HepG2 (cell line): ENCODE measurements around the gene KLHL30. TPM values are rescaled to one million over a fixed set of nuclear protein-coding genes. Genes with fewer than 3 reads are reported as not detected.
A peak's percentile ranks its signal among the peaks of the same experiment; 100 is the strongest.

Source experiments
- ATAC-seq: fragments of 200-7000 bp; cut with Tn5 transposase; 3 replicates; pipeline ENCODE4 v1.9.1; 2020; ENCODE audit warnings: mild to moderate bottlenecking, moderate library complexity
- BruUV-seq: library from RNA; stranded (reverse); fragments of 400-500 nt; replicated peaks from 2 replicates; lab custom pipeline; 2021; lab: Mats Ljungman, UMichigan
- CTCF ChIA-PET: fragments of 300-600 bp; formaldehyde crosslinking; extraction: SDS; loops from one replicate; lab custom pipeline; 2021; ENCODE audit warnings: low total read pairs, inconsistent platforms, low intra/inter-chr PET ratio; lab: Yijun Ruan, JAX
- POLR2A ChIA-PET: fragments of 350-600 bp; sonication (Branson Sonifier 250); formaldehyde crosslinking; loops from one replicate; lab custom pipeline; 2020; ENCODE audit warnings: antibody characterized with exemption, inconsistent platforms; lab: Yijun Ruan, JAX
- DNase-seq: peaks from one replicate; pipeline ENCODE4 v3.0.0-alpha.2; 2015; ENCODE audit warnings: low spot score
- FAIRE-seq: peaks from 3 replicates; lab custom pipeline; 2011; peaks lifted over from hg19 to GRCh38; lab: Jason Lieb, UNC
- H2AFZ ChIP-seq: one replicate; pipeline ENCODE4 v1.6.1; 2011; ENCODE audit warnings: low read length, inconsistent platforms
- H3K27ac ChIP-seq: fragments of 300-600 bp; 3 replicates; pipeline ENCODE4 v1.8.0; 2011; ENCODE audit warnings: mixed run types, mild to moderate bottlenecking, mixed read lengths, low read length, inconsistent platforms; ENCODE audit not compliant: insufficient read depth; ENCODE audit errors: extremely low read length
- H3K27me3 ChIP-seq, 2 experiments: fragments of 200-600 bp in 1 of 2; 2 replicates in 1 of 2; 3 replicates in 1 of 2; pipeline versions ENCODE4 v1.6.0 to v1.8.0; 2011; ENCODE audit warnings: low read length in 2 of 2, mild to moderate bottlenecking in 2 of 2, moderate library complexity in 2 of 2, inconsistent platforms in 1 of 2; ENCODE audit not compliant: insufficient read depth in 2 of 2, control insufficient read depth in 1 of 2
- H3K36me3 ChIP-seq, 2 experiments: fragments of 200-600 bp in 1 of 2; replicated peaks in 1 of 2; 2 replicates in 1 of 2; 3 replicates in 1 of 2; pipeline versions ENCODE4 v1.5.1 to v1.8.0; 2011; ENCODE audit warnings: low read length in 2 of 2, inconsistent platforms in 1 of 2; ENCODE audit not compliant: insufficient read depth in 2 of 2, control insufficient read depth in 1 of 2
- H3K4me1 ChIP-seq: 2 replicates; pipeline ENCODE4 v1.5.1; 2012; ENCODE audit warnings: low read length, inconsistent platforms; ENCODE audit not compliant: insufficient read depth
- H3K4me2 ChIP-seq: 2 replicates; pipeline ENCODE4 v1.6.0; 2011; ENCODE audit warnings: low read depth, low read length, inconsistent platforms
- H3K4me3 ChIP-seq, 3 experiments: fragments of 200-600 bp in 1 of 3; sonication (generic), shearing (Covaris generic) in 1 of 3; replicated peaks in 1 of 3; 2 replicates each; pipeline ENCODE4 v1.5.1; 2011 to 2016; ENCODE audit warnings: low read length in 3 of 3, inconsistent platforms in 2 of 3, low read depth in 2 of 3, mild to moderate bottlenecking in 2 of 3, control low read depth in 1 of 3, mixed read lengths in 1 of 3; ENCODE audit not compliant: insufficient read depth in 1 of 3
- H3K79me2 ChIP-seq: one replicate; pipeline ENCODE4 v1.6.1; 2011; ENCODE audit warnings: low read length, inconsistent platforms; ENCODE audit not compliant: insufficient read depth
- H3K9ac ChIP-seq: 2 replicates; pipeline ENCODE4 v1.6.0; 2011; ENCODE audit warnings: mild to moderate bottlenecking, low read depth, low read length, inconsistent platforms; ENCODE audit not compliant: insufficient read depth
- H3K9me3 ChIP-seq: 2 replicates; pipeline ENCODE4 v1.5.1; 2012; ENCODE audit warnings: mild to moderate bottlenecking, low read length
- H4K20me1 ChIP-seq: 2 replicates; pipeline ENCODE4 v1.6.0; 2011; ENCODE audit warnings: inconsistent platforms, mild to moderate bottlenecking, low read length, moderate library complexity; ENCODE audit not compliant: insufficient read depth
- AHR ChIP-seq: IDR thresholded peaks from 2 replicates; pipeline ENCODE4 v1.6.1; 2018; ENCODE audit warnings: missing genetic modification reagents, missing compliant biosample characterization
- HNRNPUL1 ChIP-seq: fragments of 200-400 bp; formaldehyde crosslinking; IDR thresholded peaks from 2 replicates; pipeline ENCODE4 v1.6.1; 2017; ENCODE audit warnings: low read depth, mild to moderate bottlenecking, low read length, moderate library complexity
- MED1 ChIP-seq: sonication (generic); formaldehyde crosslinking; IDR thresholded peaks from 2 replicates; pipeline ENCODE4 v1.4.0; 2020; ENCODE audit warnings: missing genetic modification reagents
- ZC3H4 ChIP-seq: sonication (generic); formaldehyde crosslinking; IDR thresholded peaks from 2 replicates; pipeline ENCODE4 v1.4.0; 2020; ENCODE audit warnings: missing genetic modification reagents, borderline replicate concordance
- ZNF138 ChIP-seq: sonication (generic); formaldehyde crosslinking; IDR thresholded peaks from 2 replicates; pipeline ENCODE4 v1.5.0; 2020; ENCODE audit warnings: mild to moderate bottlenecking, low read depth, missing genetic modification reagents
- ZNF251 ChIP-seq: sonication (generic); formaldehyde crosslinking; IDR thresholded peaks from 2 replicates; pipeline ENCODE4 v1.9.0; 2021; ENCODE audit warnings: mild to moderate bottlenecking, missing genetic modification reagents
- ZNF383 ChIP-seq: sonication (generic); formaldehyde crosslinking; IDR thresholded peaks from 2 replicates; pipeline ENCODE4 v1.4.0; 2020; ENCODE audit warnings: missing genetic modification reagents, mild to moderate bottlenecking, borderline replicate concordance
- WGBS: methylation state at CpG from one replicate; pipeline ENCODE4 v1.1.6; 2017; ENCODE audit warnings: low lambda C conversion rate; 5-methylcytosine and 5-hydroxymethylcytosine counted together
- in situ Hi-C: cut with HindIII; loops from 2 replicates; pipeline ENCODE4 v1.10.0; 2017; ENCODE audit warnings: low pct_unique_long_range_greater_than_20kb; ENCODE audit not compliant: extremely low pct_ligation_motif_present
- intact Hi-C: fragments of 100-400 bp; cut with micrococcal nuclease; formaldehyde crosslinking; loops from one replicate; pipeline ENCODE4 v1.10.0; 2022; ENCODE audit not compliant: unreplicated experiment
- polyA plus RNA-seq, 8 experiments: library from polyadenylated mRNA; depleted of rRNA in 3 of 8; stranded (reverse) in 7 of 8; unstranded in 1 of 8; fragments of >200 nt; fragmentation: Illumina TruSeq in 4 of 8; extraction: Trizol in 4 of 8; gene quantifications; 2 replicates each; pipeline versions ENCODE4 v1.2.1 to v1.2.3, GENCODE V29; 2011 to 2016; ENCODE audit warnings: low read depth in 4 of 8, missing spikeins in 1 of 8, mixed read lengths in 1 of 8; ENCODE audit not compliant: insufficient read depth in 1 of 8
- total RNA-seq, 5 experiments: library from RNA; depleted of rRNA; stranded (reverse); fragments of >200 nt; fragmentation: Illumina TruSeq; extraction: Trizol; gene quantifications; 2 replicates each; pipeline ENCODE4 v1.2.3, GENCODE V29; 2016; ENCODE audit warnings: low read depth in 1 of 5
- TF ChIP-seq, protein P1 (sequence below): IDR thresholded peaks from 2 replicates; pipeline ENCODE4 v1.6.1; 2016; ENCODE audit warnings: mild to moderate bottlenecking
- TF ChIP-seq, protein P2 (sequence below): sonication (generic); formaldehyde crosslinking; IDR thresholded peaks from 2 replicates; pipeline ENCODE4 v1.5.1; 2020; ENCODE audit warnings: mild to moderate bottlenecking, missing genetic modification reagents, moderate library complexity
- TF ChIP-seq, protein P3 (sequence below): sonication (generic); formaldehyde crosslinking; IDR thresholded peaks from 2 replicates; pipeline ENCODE4 v1.5.0; 2020; ENCODE audit warnings: missing genetic modification reagents, mild to moderate bottlenecking, borderline replicate concordance

KLHL30 gene
- total and polyA plus RNA-seq, 2 of the 13 experiments (the other 11 are each of a cell fraction or from before 2014, with no cell fraction given) = 0.05 TPM; not detected in 1

DNA sequence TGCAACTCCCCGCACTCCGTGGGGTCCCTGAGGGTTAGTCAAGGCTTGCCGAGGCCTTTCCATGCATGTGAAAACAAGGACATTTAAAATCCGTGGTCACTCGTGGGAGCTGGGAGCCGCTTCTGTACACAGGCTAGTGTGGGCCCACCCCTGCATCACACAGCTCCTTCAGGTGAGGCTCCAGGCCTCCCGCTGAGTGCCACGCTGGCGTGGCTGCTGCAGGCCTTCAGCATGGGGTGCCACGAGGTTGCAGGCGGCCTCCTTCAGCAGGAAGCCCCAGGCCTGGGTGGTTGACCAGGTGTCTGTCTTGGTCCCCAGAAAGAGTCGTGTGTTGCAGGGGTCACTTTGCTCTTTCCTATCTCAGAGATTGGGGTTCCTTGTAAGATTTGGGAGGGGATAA, 6.6 kb downstream of the KLHL30 start:
- WGBS = 58% methylated on average over 5 of the region's 12 CpGs
- ChIA-PET CTCF (no interaction called here), POLR2A (no interaction called here)
- Histone ChIP-seq H3K9me3 (no peaks in the 10 kb centered on the region), H3K4me2 (no peak overlapping the region), H3K36me3 (no peaks in the 10 kb centered on the region), H2AFZ (no peak overlapping the region), H3K9ac (no peak overlapping the region), H3K27ac (no peak overlapping the region), H3K4me3 (no peak overlapping the region), H4K20me1 (no peaks in the 10 kb centered on the region), H3K79me2 (no peaks in the 10 kb centered on the region), H3K27me3 (peaks cover 25 to 68% of the 10 kb centered on the region in 2 experiments), H3K4me1 (peaks cover 20% of the 10 kb centered on the region)
- intact Hi-C loops = no loop called here
- no peak for DNase-seq
- BruUV-seq = no TSS peak
- no peak for ATAC-seq
- no peak for TF ChIP-seq ZNF251
- TF ChIP-seq ZNF383 (CRISPR knock-in tag) = no peak
- TF ChIP-seq, protein P1, sequence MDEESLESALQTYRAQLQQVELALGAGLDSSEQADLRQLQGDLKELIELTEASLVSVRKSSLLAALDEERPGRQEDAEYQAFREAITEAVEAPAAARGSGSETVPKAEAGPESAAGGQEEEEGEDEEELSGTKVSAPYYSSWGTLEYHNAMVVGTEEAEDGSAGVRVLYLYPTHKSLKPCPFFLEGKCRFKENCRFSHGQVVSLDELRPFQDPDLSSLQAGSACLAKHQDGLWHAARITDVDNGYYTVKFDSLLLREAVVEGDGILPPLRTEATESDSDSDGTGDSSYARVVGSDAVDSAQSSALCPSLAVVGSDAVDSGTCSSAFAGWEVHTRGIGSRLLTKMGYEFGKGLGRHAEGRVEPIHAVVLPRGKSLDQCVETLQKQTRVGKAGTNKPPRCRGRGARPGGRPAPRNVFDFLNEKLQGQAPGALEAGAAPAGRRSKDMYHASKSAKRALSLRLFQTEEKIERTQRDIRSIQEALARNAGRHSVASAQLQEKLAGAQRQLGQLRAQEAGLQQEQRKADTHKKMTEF = no peak
- TF ChIP-seq HNRNPUL1 = no peak
- no peak for TF ChIP-seq ZNF138 (CRISPR knock-in tag)
- no peak for TF ChIP-seq AHR (CRISPR knock-in tag)
- no peak for TF ChIP-seq MED1
- no peak for FAIRE-seq
- in situ Hi-C loops = no loop called here

DNA sequence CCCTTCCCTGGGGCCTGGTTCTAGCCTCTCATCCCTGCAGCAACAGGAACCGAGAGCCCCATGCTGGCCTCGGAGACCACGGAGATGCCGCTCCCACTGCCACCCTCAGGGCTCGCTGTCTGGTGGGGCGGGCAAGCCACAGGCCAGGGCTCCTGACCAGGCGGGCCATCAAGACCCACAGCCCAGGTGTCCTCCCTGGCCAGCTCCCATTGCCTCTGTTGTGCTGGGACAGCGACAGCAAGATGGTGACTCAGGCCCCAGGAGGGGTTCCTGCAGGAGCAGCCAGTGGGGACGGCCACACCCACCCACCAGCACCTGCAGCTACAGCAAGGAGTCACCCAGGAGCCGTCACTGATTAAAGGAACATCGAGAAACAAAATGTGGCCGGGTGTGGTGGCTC, 7.4 kb downstream of the KLHL30 start:
- ATAC-seq (no peak), DNase-seq (no peak), FAIRE-seq (no peak)
- TF ChIP-seq ZC3H4 (CRISPR knock-in tag) = no peak
- TF ChIP-seq, protein P2, sequence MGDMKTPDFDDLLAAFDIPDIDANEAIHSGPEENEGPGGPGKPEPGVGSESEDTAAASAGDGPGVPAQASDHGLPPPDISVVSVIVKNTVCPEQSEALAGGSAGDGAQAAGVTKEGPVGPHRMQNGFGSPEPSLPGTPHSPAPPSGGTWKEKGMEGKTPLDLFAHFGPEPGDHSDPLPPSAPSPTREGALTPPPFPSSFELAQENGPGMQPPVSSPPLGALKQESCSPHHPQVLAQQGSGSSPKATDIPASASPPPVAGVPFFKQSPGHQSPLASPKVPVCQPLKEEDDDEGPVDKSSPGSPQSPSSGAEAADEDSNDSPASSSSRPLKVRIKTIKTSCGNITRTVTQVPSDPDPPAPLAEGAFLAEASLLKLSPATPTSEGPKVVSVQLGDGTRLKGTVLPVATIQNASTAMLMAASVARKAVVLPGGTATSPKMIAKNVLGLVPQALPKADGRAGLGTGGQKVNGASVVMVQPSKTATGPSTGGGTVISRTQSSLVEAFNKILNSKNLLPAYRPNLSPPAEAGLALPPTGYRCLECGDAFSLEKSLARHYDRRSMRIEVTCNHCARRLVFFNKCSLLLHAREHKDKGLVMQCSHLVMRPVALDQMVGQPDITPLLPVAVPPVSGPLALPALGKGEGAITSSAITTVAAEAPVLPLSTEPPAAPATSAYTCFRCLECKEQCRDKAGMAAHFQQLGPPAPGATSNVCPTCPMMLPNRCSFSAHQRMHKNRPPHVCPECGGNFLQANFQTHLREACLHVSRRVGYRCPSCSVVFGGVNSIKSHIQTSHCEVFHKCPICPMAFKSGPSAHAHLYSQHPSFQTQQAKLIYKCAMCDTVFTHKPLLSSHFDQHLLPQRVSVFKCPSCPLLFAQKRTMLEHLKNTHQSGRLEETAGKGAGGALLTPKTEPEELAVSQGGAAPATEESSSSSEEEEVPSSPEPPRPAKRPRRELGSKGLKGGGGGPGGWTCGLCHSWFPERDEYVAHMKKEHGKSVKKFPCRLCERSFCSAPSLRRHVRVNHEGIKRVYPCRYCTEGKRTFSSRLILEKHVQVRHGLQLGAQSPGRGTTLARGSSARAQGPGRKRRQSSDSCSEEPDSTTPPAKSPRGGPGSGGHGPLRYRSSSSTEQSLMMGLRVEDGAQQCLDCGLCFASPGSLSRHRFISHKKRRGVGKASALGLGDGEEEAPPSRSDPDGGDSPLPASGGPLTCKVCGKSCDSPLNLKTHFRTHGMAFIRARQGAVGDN = 0 out of 2 replicates have a peak, but pooled peaks have one; percentile 12
- TF ChIP-seq, protein P3, sequence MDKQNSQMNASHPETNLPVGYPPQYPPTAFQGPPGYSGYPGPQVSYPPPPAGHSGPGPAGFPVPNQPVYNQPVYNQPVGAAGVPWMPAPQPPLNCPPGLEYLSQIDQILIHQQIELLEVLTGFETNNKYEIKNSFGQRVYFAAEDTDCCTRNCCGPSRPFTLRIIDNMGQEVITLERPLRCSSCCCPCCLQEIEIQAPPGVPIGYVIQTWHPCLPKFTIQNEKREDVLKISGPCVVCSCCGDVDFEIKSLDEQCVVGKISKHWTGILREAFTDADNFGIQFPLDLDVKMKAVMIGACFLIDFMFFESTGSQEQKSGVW (CRISPR knock-in tag) = no peak
- POLR2A ChIA-PET = no interaction called here
- in situ Hi-C loops (no loop called here), intact Hi-C loops (no loop called here)
- H3K36me3 ChIP-seq = no peaks in the 10 kb centered on the region
- no peaks in the 10 kb centered on the region for H3K9me3 ChIP-seq
- no peak overlapping the region for H3K9ac ChIP-seq
- H4K20me1 ChIP-seq = no peaks in the 10 kb centered on the region
- H2AFZ ChIP-seq = no peak overlapping the region
- peaks cover 28 to 72% of the 10 kb centered on the region in 2 experiments for H3K27me3 ChIP-seq
- WGBS = 26% methylated on average over 5 of the region's 12 CpGs
- CTCF ChIA-PET = no interaction called here
- H3K4me2 ChIP-seq = no peak overlapping the region
- BruUV-seq = no TSS peak
- H3K4me3 ChIP-seq = no peak overlapping the region
- H3K4me1 ChIP-seq = peaks cover 22% of the 10 kb centered on the region; the same call in 1 of the 2 replicates
- no peaks in the 10 kb centered on the region for H3K79me2 ChIP-seq
- H3K27ac ChIP-seq = no peak overlapping the region
